GM21786 (cell line): ENCODE results near the gene ITGB8.

Experiments used
- ATAC-seq: cut with Tn5 transposase; IDR thresholded peaks from one replicate; pipeline ENCODE4 v1.9.1; 2021; ENCODE audit not compliant: unreplicated experiment

Gene ITGB8

GRCh38 chr7:20331910-20332813, 1.5 kb downstream of the ITGB8 start:
- ATAC-seq = no peak

GRCh38 chr7:20338285-20338684, 7.6 kb downstream of the ITGB8 start:
- no peak for ATAC-seq

- peak; percentile 51 for ATAC-seq
These were observed 10.1 kb downstream of the ITGB8 start for GRCh38 chr7:20340839-20341238.

- ATAC-seq = no peak
These were observed 12.5 kb downstream of the ITGB8 start for GRCh38 chr7:20343205-20343604.

- no peak for ATAC-seq
These were observed 13.2 kb downstream of the ITGB8 start for GRCh38 chr7:20343941-20344340.

- ATAC-seq = no peak
These were observed 13.7 kb downstream of the ITGB8 start for GRCh38 chr7:20344396-20344795.

GRCh38 chr7:20346577-20346976, 15.9 kb downstream of the ITGB8 start:
- no peak for ATAC-seq

GRCh38 chr7:20347680-20348079, 17.0 kb downstream of the ITGB8 start:
- ATAC-seq = no peak

- no peak for ATAC-seq
These were observed 17.6 kb downstream of the ITGB8 start for GRCh38 chr7:20348125-20348807.

- no peak for ATAC-seq
These were observed 19.8 kb downstream of the ITGB8 start for GRCh38 chr7:20350518-20350951.

GRCh38 chr7:20350996-20351692, 20.4 kb downstream of the ITGB8 start:
- no peak for ATAC-seq

- ATAC-seq = no peak
These were observed 21.2 kb downstream of the ITGB8 start for GRCh38 chr7:20351901-20352300.

- ATAC-seq = no peak
These were observed 22.0 kb downstream of the ITGB8 start for GRCh38 chr7:20352573-20353306.

GRCh38 chr7:20354610-20355528, 24.2 kb downstream of the ITGB8 start:
- ATAC-seq = no peak

- ATAC-seq = no peak
These were observed 27.4 kb downstream of the ITGB8 start for GRCh38 chr7:20358106-20358505.

GRCh38 chr7:20358762-20359282, 28.1 kb downstream of the ITGB8 start:
- no peak for ATAC-seq

GRCh38 chr7:20359341-20359963, 28.8 kb downstream of the ITGB8 start:
- ATAC-seq = no peak

- ATAC-seq = no peak
These were observed 32.0 kb downstream of the ITGB8 start for GRCh38 chr7:20362574-20363253.
